ENCODE data around the gene PCDHGA11.
A peak's percentile ranks its signal among the peaks of the same experiment; 100 is the strongest.

PCDHGA11 gene

GRCh38 chr5:141420855-141421488, at the start of gene PCDHGA11 (continued):
- peak; percentile 29; the same call in 1 of the 2 replicates for TF ChIP-seq KLF8 (tag by site-specific recombination; IDR thresholded peaks at IDR 0.05)
- TF ChIP-seq ZBTB48 (tag by site-specific recombination; IDR thresholded peaks at IDR 0.05): no peak; the same call in 1 of the 2 replicates
- TF ChIP-seq YY1 (tag by site-specific recombination; IDR thresholded peaks at IDR 0.05): peak; percentile 63; the same call in 1 of the 2 replicates
- no peak for TF ChIP-seq GLI2 (tag by site-specific recombination; IDR thresholded peaks at IDR 0.05; ENCODE audit: borderline replicate concordance, low read depth)
- TF ChIP-seq ZFP69B (tag by site-specific recombination; IDR thresholded peaks at IDR 0.05): peak; percentile 37; the same call in 1 of the 2 replicates
- peak; percentile 41; the same call in 1 of the 2 replicates for TF ChIP-seq ZNF600 (tag by site-specific recombination; IDR thresholded peaks at IDR 0.05)
- peak; percentile 51; the same call in 1 of the 2 replicates for TF ChIP-seq GLIS2 (tag by site-specific recombination; IDR thresholded peaks at IDR 0.05)
- no peak for TF ChIP-seq ZNF19 (tag by site-specific recombination; IDR thresholded peaks at IDR 0.05; ENCODE audit: low read depth)
- no peak for TF ChIP-seq ZFP3 (tag by site-specific recombination; IDR thresholded peaks at IDR 0.05; ENCODE audit: low read depth)
- no peak for TF ChIP-seq ZNF76 (tag by site-specific recombination; IDR thresholded peaks at IDR 0.05; ENCODE audit: borderline replicate concordance, low read depth)
- no peak for TF ChIP-seq ZFP37 (tag by site-specific recombination; IDR thresholded peaks at IDR 0.05)
- TF ChIP-seq ZNF529 (tag by site-specific recombination; IDR thresholded peaks at IDR 0.05; ENCODE audit: insufficient replicate concordance): no peak
- no peak for TF ChIP-seq ZBTB6 (tag by site-specific recombination; IDR thresholded peaks at IDR 0.05)
- no peak for TF ChIP-seq ZNF280D (tag by site-specific recombination; IDR thresholded peaks at IDR 0.05)
- TF ChIP-seq, protein P1, sequence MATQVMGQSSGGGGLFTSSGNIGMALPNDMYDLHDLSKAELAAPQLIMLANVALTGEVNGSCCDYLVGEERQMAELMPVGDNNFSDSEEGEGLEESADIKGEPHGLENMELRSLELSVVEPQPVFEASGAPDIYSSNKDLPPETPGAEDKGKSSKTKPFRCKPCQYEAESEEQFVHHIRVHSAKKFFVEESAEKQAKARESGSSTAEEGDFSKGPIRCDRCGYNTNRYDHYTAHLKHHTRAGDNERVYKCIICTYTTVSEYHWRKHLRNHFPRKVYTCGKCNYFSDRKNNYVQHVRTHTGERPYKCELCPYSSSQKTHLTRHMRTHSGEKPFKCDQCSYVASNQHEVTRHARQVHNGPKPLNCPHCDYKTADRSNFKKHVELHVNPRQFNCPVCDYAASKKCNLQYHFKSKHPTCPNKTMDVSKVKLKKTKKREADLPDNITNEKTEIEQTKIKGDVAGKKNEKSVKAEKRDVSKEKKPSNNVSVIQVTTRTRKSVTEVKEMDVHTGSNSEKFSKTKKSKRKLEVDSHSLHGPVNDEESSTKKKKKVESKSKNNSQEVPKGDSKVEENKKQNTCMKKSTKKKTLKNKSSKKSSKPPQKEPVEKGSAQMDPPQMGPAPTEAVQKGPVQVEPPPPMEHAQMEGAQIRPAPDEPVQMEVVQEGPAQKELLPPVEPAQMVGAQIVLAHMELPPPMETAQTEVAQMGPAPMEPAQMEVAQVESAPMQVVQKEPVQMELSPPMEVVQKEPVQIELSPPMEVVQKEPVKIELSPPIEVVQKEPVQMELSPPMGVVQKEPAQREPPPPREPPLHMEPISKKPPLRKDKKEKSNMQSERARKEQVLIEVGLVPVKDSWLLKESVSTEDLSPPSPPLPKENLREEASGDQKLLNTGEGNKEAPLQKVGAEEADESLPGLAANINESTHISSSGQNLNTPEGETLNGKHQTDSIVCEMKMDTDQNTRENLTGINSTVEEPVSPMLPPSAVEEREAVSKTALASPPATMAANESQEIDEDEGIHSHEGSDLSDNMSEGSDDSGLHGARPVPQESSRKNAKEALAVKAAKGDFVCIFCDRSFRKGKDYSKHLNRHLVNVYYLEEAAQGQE (tag by site-specific recombination; IDR thresholded peaks at IDR 0.05): no peak
- TF ChIP-seq ZBTB1 (tag by site-specific recombination; IDR thresholded peaks at IDR 0.05): no peak
- no peak for TF ChIP-seq ZNF48 (tag by site-specific recombination; IDR thresholded peaks at IDR 0.05)
- no peak for TF ChIP-seq PBX3 (CRISPR knock-in tag; IDR thresholded peaks at IDR 0.05)
- no peak for TF ChIP-seq ZNF837 (tag by site-specific recombination; IDR thresholded peaks at IDR 0.05)
- no peak for TF ChIP-seq ZNF677 (tag by site-specific recombination; IDR thresholded peaks at IDR 0.05)
- TF ChIP-seq ZNF692 (tag by site-specific recombination; IDR thresholded peaks at IDR 0.05): peak; percentile 41; the same call in 1 of the 2 replicates
- TF ChIP-seq ZNF10 (tag by site-specific recombination; IDR thresholded peaks at IDR 0.05): peak; percentile 60; the same call in 1 of the 2 replicates
- no peak for TF ChIP-seq ZNF621 (tag by site-specific recombination; IDR thresholded peaks at IDR 0.05)
- TF ChIP-seq, protein P2, sequence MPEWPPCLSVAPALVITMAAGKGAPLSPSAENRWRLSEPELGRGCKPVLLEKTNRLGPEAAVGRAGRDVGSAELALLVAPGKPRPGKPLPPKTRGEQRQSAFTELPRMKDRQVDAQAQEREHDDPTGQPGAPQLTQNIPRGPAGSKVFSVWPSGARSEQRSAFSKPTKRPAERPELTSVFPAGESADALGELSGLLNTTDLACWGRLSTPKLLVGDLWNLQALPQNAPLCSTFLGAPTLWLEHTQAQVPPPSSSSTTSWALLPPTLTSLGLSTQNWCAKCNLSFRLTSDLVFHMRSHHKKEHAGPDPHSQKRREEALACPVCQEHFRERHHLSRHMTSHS (tag by site-specific recombination; IDR thresholded peaks at IDR 0.05): no peak
- TF ChIP-seq ZSCAN23 (tag by site-specific recombination; IDR thresholded peaks at IDR 0.05): no peak
- TF ChIP-seq ZBTB49 (tag by site-specific recombination; IDR thresholded peaks at IDR 0.05; ENCODE audit: low read depth): no peak
